ENCODE results near the gene ASIC2. TPM values are rescaled to one million over a fixed set of nuclear protein-coding genes. Genes with fewer than 3 reads are reported as not detected.

ASIC2 gene
- polyA plus RNA-seq, 1 experiment: 0.05 TPM

DNA sequence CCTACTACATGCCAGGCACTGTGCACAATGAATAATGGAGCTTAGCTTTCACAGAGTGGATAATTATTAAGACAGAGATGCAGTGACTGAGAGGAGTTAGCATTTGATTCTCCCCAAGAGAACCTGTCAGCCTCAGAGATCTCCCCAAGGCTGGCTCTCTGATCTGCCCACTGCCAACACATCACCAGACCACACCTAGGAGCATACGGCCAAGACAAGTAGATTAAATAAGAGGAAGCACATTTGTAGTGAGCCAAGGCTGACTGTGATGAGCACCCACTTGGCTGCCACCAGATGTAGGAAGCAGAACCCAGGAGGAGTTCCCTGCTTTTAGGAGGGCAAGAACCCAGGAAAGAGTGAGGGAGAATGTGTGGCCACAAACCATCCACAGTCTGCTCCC, 171.3 kb downstream of the ASIC2 start:
- Histone ChIP-seq H3K4me3 (ENCODE audit: low read depth, low read length) (no peak overlapping the region), H3K27me3 (ENCODE audit: control insufficient read depth, insufficient read depth, low read length) (no peaks in the 10 kb centered on the region; the same call in 1 of the 2 replicates), H3K36me3 (ENCODE audit: control insufficient read depth, insufficient read depth, low read length) (no peaks in the 10 kb centered on the region)
- no peak for DNase-seq (ENCODE audit: low read depth)
- TF ChIP-seq, protein P1, sequence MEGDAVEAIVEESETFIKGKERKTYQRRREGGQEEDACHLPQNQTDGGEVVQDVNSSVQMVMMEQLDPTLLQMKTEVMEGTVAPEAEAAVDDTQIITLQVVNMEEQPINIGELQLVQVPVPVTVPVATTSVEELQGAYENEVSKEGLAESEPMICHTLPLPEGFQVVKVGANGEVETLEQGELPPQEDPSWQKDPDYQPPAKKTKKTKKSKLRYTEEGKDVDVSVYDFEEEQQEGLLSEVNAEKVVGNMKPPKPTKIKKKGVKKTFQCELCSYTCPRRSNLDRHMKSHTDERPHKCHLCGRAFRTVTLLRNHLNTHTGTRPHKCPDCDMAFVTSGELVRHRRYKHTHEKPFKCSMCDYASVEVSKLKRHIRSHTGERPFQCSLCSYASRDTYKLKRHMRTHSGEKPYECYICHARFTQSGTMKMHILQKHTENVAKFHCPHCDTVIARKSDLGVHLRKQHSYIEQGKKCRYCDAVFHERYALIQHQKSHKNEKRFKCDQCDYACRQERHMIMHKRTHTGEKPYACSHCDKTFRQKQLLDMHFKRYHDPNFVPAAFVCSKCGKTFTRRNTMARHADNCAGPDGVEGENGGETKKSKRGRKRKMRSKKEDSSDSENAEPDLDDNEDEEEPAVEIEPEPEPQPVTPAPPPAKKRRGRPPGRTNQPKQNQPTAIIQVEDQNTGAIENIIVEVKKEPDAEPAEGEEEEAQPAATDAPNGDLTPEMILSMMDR (IDR thresholded peaks at IDR 0.05; ENCODE audit: insufficient read depth, low read depth, low read length): no peak
- CTCF ChIA-PET: no interaction called here
- POLR2A ChIA-PET: no interaction called here

DNA sequence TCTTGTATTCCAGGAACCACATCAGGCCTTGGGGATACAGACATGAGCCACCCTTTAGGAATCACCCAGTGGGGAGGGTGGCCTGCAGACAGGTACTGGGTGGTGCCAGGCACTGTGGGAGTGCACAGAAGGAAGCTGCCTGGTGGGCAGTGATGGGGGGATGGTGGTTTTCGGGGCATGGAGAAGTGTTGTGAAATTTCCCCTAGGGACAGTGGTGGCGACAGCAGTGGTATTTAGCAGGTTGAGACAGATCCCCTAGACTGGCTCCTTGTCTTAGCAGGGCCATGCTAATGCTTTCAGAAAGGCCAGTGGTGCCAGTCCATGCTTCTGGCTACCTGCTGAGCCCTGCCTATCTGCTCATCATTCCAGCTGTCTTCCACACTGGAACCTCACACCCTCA, 171.8 kb downstream of the ASIC2 start:
- no peak overlapping the region for H3K4me3 ChIP-seq (ENCODE audit: low read depth, low read length)
- H3K36me3 ChIP-seq (ENCODE audit: control insufficient read depth, insufficient read depth, low read length): no peaks in the 10 kb centered on the region
- TF ChIP-seq, protein P1 (IDR thresholded peaks at IDR 0.05; ENCODE audit: insufficient read depth, low read depth, low read length): no peak
- no peaks in the 10 kb centered on the region; the same call in 1 of the 2 replicates for H3K27me3 ChIP-seq (ENCODE audit: control insufficient read depth, insufficient read depth, low read length)
- POLR2A ChIA-PET: no interaction called here
- DNase-seq (ENCODE audit: low read depth): no peak
- CTCF ChIA-PET: no interaction called here

DNA sequence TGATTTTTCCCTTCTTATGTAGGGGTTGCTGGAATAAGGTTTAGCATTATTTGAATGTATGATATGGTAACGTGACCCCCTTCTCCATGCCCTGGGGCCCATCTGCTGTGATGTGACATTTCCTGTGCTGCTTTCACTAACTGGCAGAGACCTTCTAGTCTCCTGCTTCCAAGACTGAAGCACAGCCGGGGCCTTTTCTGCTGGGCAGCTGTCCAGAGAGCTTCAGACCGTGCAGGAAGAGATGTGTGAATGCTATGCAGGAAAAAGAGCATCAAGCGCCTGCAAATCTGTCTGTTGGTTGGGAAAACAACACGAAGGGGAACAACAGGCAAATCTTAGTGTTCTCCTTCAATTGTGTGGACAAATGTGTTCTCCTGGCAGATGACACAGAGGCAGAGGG, 173.0 kb downstream of the ASIC2 start:
- POLR2A ChIA-PET: no interaction called here
- Histone ChIP-seq H3K4me3 (ENCODE audit: low read depth, low read length) (no peak overlapping the region), H3K36me3 (ENCODE audit: control insufficient read depth, insufficient read depth, low read length) (no peaks in the 10 kb centered on the region), H3K27me3 (ENCODE audit: control insufficient read depth, insufficient read depth, low read length) (no peaks in the 10 kb centered on the region; the same call in 1 of the 2 replicates)
- TF ChIP-seq, protein P1 (IDR thresholded peaks at IDR 0.05; ENCODE audit: insufficient read depth, low read depth, low read length): no peak
- DNase-seq (ENCODE audit: low read depth): no peak
- CTCF ChIA-PET: no interaction called here

DNA sequence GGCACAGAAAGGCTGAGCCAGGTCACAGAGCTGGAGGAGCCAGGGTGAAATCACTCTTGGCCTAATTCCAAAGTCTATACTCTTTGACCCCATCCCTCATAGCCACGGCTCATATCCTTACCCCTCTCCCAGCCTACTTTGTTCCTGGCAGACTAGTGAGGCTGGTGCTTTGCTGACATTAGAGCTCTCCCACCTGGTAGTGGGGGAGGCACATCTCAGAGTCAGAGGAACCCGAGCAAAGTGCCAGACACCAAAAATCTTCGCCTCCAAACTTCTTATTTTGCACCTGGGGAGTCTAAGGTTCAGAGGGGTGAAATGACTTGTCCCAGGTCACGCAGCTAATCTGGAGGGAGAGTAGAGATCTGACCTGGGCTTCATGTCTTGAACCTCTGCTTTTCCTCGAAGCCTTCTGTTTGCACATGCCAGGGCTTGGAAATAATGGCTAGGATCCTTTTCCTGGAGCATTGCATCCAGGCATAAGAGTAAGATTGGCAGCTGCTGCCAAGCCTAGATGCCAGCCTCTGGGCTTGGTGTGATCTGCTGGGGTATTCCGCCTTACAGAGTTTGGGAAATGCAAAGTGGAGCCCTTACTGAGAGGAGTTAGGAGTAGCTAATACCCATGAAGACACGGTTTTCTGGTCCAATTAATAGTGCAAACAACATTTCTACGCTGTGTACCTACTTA, 174.6 kb downstream of the ASIC2 start:
- TF ChIP-seq, protein P1 (IDR thresholded peaks at IDR 0.05; ENCODE audit: insufficient read depth, low read depth, low read length): no peak
- DNase-seq (ENCODE audit: low read depth): no peak
- Histone ChIP-seq H3K4me3 (ENCODE audit: low read depth, low read length) (no peak overlapping the region), H3K27me3 (ENCODE audit: control insufficient read depth, insufficient read depth, low read length) (no peaks in the 10 kb centered on the region), H3K36me3 (ENCODE audit: control insufficient read depth, insufficient read depth, low read length) (no peaks in the 10 kb centered on the region)
- POLR2A ChIA-PET: no interaction called here
- CTCF ChIA-PET: no interaction called here

DNA sequence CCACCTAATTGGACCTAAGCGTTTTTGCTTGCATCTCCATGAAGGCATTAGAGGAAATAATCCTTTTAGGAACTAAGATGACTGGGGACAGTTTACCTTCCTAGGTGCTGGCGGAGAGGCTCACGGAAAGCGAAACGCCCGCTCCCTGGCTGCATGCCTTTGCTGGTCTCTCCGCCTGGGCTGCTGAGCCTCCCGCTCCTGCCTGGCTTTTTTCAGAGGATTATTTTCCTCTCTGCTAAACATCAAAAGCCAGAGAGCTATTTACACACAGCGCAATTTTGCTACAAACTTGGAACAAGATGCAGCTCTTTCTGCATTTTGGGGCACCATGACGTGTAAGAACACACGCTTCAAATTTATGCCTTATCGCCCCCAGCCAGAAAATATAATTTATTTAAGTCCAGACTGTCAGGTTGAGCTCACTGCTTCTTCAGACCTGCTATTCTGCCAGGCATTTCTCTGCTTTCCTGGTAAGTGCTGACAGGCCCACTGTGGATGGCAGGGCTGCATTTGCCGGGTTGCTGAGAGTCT, 177.0 kb downstream of the ASIC2 start:
- H3K36me3 ChIP-seq (ENCODE audit: control insufficient read depth, insufficient read depth, low read length): no peaks in the 10 kb centered on the region
- DNase-seq (ENCODE audit: low read depth): no peak
- TF ChIP-seq, protein P1 (IDR thresholded peaks at IDR 0.05; ENCODE audit: insufficient read depth, low read depth, low read length): no peak
- POLR2A ChIA-PET: no interaction called here
- H3K27me3 ChIP-seq (ENCODE audit: control insufficient read depth, insufficient read depth, low read length): no peaks in the 10 kb centered on the region
- H3K4me3 ChIP-seq (ENCODE audit: low read depth, low read length): no peak overlapping the region
- CTCF ChIA-PET: interaction anchor here (0.7 kb wide), 1 partner anchor 66 kb away, joined by 3 read pairs; no protein-coding TSS in a partner anchor
